WI38 (cell line): ENCODE results near the gene MTFR2.
A peak's percentile ranks its signal among the peaks of the same experiment; 100 is the strongest.
"Not testable (repeated sequence)": the region's sequence is repeated elsewhere in the genome, so short reads cannot be mapped to it uniquely, and the experiment has no call there.

Source experiments
- H3K4me3 ChIP-seq: 2 replicates; pipeline ENCODE4 v1.5.1; 2011; ENCODE audit warnings: low read depth, mild to moderate bottlenecking, control low read depth, low read length
- TF ChIP-seq, protein P1 (sequence below): IDR thresholded peaks from 2 replicates; pipeline ENCODE4 v1.5.1; 2012; ENCODE audit warnings: low read depth, mild to moderate bottlenecking, control low read depth, low read length

The MTFR2 gene

DNA sequence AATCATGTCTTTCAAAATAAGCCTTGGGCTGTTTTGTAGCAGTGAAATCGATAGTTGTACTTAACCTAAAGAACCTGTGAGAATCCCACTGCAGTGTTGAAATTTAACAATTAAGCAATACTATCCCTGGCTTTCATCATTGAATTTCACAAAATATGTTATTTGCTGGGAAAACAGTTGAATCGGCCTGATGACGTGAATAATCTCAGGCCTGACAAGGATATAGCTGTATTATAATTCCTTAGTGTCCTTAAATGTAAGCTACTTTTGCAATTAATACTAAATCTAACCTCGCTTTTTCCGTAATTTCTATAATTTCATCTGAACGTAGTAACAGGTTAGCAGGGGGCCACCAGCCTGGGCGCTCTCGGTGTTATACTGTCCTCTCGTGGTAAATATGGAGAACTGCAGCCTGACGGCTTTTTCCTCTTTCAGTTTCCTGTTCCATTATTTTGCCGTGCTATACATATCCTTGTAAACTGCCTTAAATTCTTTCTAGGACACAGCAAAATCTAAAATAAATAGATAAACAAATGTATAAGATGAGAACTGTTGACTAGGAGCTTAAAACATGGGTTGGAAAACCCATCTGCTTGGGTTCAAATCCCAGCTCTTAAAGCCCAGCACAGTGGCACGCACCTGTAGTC, 24.0 kb downstream of the MTFR2 start:
- 0 out of 2 replicates have a peak overlapping the region, but pooled peaks have one; percentile 8 for H3K4me3 ChIP-seq
- TF ChIP-seq, protein P1, sequence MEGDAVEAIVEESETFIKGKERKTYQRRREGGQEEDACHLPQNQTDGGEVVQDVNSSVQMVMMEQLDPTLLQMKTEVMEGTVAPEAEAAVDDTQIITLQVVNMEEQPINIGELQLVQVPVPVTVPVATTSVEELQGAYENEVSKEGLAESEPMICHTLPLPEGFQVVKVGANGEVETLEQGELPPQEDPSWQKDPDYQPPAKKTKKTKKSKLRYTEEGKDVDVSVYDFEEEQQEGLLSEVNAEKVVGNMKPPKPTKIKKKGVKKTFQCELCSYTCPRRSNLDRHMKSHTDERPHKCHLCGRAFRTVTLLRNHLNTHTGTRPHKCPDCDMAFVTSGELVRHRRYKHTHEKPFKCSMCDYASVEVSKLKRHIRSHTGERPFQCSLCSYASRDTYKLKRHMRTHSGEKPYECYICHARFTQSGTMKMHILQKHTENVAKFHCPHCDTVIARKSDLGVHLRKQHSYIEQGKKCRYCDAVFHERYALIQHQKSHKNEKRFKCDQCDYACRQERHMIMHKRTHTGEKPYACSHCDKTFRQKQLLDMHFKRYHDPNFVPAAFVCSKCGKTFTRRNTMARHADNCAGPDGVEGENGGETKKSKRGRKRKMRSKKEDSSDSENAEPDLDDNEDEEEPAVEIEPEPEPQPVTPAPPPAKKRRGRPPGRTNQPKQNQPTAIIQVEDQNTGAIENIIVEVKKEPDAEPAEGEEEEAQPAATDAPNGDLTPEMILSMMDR = peak; percentile 100

DNA sequence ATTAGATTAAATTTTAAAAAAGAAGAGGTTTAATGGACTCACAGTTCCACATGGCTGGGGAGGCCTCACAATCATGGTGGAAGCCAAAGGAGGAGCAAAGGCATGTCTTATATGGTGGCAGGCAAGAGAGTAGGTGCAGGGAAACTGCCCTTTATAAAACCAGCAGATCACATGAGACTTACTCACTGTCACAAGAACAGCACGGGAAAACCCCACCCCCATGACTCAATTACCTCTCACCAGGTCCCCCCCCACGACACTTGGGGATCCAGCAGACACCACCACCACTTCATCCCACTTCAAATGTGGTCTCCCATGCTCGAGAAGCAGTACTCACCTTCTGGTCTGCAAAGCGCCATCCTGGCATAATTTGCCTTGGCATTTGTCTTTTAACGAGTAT, 24.6 kb downstream of the MTFR2 start:
- TF ChIP-seq, protein P1 = no peak
- H3K4me3 ChIP-seq = no peak overlapping the region

DNA sequence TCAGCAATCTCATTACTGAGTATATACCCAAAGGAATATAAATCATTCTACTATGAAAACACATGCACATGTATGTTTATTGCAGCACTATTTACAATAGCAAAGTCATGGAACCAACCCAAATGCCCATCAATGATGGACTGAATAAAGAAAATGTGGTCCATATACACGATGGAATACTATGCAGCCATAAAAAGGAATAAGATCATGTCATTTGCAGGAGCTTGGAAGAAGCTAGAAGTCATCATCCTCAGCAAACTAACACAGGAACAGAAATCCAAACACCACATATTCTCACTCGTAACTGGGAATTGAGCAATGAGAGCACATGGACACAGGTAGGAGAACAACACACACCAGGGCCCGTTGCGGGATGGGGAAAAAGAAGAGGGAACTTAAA, 25.1 kb downstream of the MTFR2 start:
- H3K4me3 ChIP-seq = not testable (repeated sequence)

DNA sequence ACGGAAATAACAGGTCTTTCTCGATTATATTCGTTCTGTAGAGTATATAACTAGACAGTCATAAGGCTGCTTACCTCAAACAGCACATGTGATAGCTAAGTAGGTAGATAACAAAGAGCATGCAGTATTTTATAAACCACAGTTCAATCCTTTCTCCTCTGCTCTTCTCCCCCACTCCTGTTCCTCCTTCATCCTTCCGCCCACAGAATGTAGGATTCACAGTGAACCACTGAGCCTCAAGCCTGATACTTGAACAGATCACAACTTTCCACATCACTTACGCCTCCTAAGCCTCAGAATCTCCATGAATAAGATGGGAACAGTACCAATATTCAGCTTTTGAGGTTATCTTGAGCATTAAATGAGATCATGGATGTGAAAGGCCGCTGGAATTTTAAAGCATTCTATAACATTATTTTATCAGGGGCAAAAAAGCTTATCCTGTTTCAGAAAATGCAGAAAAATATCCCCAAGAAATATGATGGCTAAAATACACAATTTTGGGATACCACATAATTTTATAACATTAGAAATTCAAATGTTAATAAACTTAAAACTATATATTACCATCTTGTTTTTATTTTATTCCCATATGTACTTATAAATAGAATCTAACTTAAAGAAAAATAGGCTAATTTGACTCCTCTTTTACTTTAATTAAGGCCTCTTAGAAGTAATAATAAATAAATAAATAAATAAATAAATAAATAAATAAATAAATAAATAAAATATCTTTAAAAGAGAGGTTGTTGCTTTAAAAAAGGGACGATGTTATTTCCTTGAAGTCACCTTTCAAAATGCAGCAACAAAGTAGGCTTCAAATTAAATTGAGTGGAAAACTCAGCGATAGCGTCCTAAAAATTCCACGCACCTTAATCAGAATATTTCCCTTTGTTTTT, 33.4 kb downstream of the MTFR2 start:
- TF ChIP-seq, protein P1 = no peak
- H3K4me3 ChIP-seq = no peak overlapping the region

DNA sequence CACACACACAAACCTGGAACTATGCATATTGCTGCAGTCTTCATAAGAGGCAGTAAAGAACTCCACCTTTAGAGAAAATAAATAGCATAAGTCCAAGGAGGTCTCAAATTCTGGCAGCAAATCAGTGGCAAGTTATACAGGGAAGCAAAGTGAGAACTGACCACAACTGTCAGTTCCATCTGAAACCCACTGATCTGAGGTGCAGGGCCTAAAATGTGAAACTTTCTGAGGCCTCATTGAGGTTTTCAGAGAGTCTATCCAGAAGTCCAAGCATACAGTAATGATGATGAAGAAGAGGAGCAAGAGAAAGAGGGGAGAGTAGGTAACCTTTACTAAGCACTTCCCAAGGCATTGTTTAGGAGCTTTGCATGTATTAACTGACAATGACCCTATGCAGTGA, 36.3 kb downstream of the MTFR2 start:
- TF ChIP-seq, protein P1 = no peak
- H3K4me3 ChIP-seq = no peak overlapping the region

DNA sequence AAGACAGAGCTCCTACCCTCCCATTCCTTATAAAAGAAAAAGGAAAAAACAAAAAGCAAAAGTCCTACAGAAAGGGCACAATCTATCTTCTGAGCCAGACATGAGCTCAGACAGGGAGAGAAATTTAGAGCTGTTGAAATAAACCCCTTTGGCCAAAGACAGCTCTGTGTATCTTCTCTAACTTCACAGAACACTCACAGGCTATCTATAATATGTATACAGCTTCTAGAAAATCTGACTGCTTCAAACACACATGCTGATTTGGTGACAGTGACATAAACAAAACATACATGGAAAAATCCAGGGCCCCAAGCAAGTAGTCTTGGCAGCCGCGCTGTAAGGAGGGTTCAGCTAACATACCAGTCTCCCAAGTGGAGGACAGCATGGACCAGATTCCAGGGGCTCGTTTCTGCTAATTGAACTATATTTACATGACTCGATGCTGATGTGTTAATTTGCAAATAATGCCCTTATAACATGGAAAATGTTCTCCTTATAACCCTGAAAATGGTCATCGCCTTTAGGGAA, 37.0 kb downstream of the MTFR2 start:
- TF ChIP-seq, protein P1 = no peak
- H3K4me3 ChIP-seq = no peak overlapping the region

DNA sequence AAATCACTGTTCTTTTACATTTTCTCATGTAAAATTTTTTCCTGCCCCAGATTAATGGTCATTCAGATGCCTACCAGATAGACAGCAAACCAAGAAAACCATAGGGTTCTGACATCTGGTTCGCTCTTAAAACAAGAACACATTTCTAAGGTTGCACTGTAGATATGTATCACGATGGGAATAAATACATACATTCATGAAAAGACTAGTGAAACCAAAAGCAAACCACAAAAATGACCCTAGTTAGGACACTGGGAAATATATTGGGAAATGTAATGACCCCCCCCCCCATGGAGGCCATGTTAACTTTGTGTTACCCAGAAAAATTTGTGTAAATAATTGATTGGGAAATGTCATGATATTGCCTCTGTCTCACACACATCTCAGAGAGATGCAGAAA, 37.5 kb downstream of the MTFR2 start:
- TF ChIP-seq, protein P1 = no peak
- no peak overlapping the region for H3K4me3 ChIP-seq
